H1 (cell line): ENCODE results near the gene FHAD1. TPM values are rescaled to one million over a fixed set of nuclear protein-coding genes. Genes with fewer than 3 reads are reported as not detected.

Experiments used
- ASH2L ChIP-seq: fragments of 200-600, 300-600 bp; sonication (generic); IDR thresholded peaks from one replicate; pipeline ENCODE4 v1.7.1; 2017; ENCODE audit warnings: low read length
- ATF2 ChIP-seq: IDR thresholded peaks from 2 replicates; pipeline ENCODE4 v1.6.1; 2012; ENCODE audit warnings: low read length, inconsistent platforms
- BACH1 ChIP-seq: IDR thresholded peaks from 2 replicates; pipeline ENCODE4 v1.6.1; 2012; ENCODE audit warnings: low read length, improper control_type of control experiment
- JUN ChIP-seq: IDR thresholded peaks from 2 replicates; pipeline ENCODE4 v1.6.1; 2011; ENCODE audit warnings: low read depth, mild to moderate bottlenecking, improper control_type of control experiment, low read length
- RNF2 ChIP-seq: fragments of 200-900, 300-1000 bp; sonication (generic); IDR thresholded peaks from 2 replicates; pipeline ENCODE4 v1.7.1; 2016; ENCODE audit warnings: borderline replicate concordance, low read depth, mild to moderate bottlenecking, antibody characterized with exemption, low read length; ENCODE audit not compliant: poor library complexity, severe bottlenecking; ENCODE audit errors: missing control alignments
- TCF12 ChIP-seq: IDR thresholded peaks from 2 replicates; pipeline ENCODE4 v1.6.1; 2011; ENCODE audit warnings: low read depth, mild to moderate bottlenecking, low read length
- YY1 ChIP-seq: IDR thresholded peaks from 2 replicates; pipeline ENCODE4 v1.6.1; 2011; ENCODE audit warnings: low read depth, mild to moderate bottlenecking, low read length
- polyA plus RNA-seq, 7 experiments: library from polyadenylated mRNA; depleted of rRNA in 3 of 7; stranded (reverse) in 5 of 7; unstranded in 2 of 7; fragments of >200 nt in 5 of 7; fragments of 200-250 nt in 2 of 7; gene quantifications; 1 replicate in 5 of 7; 2 replicates in 1 of 7; 4 replicates in 1 of 7; pipeline versions ENCODE4 v1.2.1 to v1.2.3, GENCODE V29; 2011 to 2013; ENCODE audit warnings: missing spikeins in 2 of 7, mixed read lengths in 2 of 7
- total RNA-seq: library from RNA; stranded (reverse); fragmentation: NEBNext Ultra II Directional; extraction: Animal tissue kit (Norgen Biotek cat#: 25700); gene quantifications from 2 replicates; pipeline ENCODE4 v1.2.1, GENCODE V29; 2021

The FHAD1 gene
- total and polyA plus RNA-seq, 2 of the 8 experiments (the other 6 are each of a cell fraction or from before 2014, with no cell fraction given) = 0.39 to 0.69 TPM

GRCh38 chr1:15368888-15369287 is 121.9 kb downstream of the FHAD1 start (continued):
- no peak for TF ChIP-seq ATF2
- TF ChIP-seq RNF2 = no peak
- no peak for TF ChIP-seq BACH1
- TF ChIP-seq JUN = no peak
- no peak for TF ChIP-seq YY1
- TF ChIP-seq TCF12 = no peak
- TF ChIP-seq ASH2L = no peak
